HG03095 (cell line): ENCODE measurements around the gene BCAR3.

Experiments
- ATAC-seq: cut with Tn5 transposase; IDR thresholded peaks from one replicate; pipeline ENCODE4 v1.9.1; 2021; ENCODE audit warnings: moderate library complexity; ENCODE audit not compliant: unreplicated experiment

Gene BCAR3

GRCh38 chr1:93617670-93618499 is 63.8 kb downstream of the BCAR3 start:
- ATAC-seq = no peak

DNA sequence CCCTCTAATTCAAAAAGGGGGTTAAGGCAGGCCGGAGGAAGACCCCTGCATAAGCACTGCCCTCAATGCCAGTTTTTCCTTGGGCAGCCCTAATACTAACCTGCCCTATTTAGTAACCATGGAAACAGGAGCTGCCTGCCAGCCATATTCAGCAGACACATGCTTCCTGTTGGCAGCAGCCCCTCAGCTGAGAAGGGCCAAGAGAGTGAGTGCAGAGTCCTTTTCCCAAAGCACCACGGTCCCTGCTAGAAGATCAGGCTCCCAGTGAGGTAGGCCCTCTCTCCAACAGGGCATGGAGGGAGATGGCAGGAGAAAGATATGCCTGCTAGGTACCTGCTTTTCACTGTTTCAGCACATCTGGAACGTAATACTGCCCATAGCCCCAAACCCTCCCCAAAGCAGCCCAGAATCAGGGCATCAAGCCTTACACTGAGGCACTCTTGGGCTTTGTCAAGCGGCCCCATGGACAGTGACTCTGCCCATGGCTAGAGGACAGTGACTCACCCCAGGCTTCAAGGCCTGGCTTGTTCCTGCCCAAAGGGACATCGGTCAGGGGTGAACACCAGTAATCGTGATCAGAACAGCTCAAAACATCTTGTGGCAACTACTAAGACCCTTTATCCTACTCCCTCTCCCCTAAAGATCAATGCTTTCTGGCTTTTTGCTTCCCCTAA is 64.5 kb downstream of the BCAR3 start:
- no peak for ATAC-seq

DNA sequence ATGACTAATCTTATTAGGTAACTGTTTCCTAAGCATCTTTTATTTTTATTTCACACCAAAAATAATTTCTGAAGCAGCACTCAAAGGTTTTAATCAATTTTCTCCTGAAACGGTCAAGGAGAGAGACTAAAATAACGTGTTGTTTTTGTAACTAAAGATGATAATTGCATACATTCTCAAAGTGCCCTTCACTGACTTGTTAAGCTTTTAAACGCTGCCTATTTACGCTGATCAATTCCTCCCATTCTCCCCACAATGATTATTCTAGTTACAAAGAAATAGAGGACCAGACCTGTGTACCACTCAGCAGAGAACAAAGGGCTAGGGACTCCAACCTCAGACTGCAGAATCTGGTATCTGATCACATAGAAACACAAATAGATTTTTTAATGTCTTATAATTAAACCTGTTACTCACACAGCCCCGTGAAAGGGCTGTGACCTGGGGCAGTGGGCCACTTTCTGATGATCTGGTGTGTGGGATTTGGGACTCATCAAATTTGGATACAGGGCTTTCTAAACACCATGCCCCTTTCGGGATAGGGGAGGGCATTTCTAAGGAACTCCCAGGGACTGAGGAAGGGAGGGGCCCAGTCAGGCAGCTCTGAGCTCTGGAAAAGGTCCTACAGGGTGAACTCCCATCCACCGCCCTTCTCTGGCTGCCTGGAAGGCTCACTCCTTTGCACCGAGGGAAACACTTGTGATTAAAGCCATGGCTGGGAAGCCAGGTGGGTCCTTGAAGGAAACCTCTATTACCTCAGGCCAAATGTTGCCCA is 65.2 kb downstream of the BCAR3 start:
- ATAC-seq = no peak

GRCh38 chr1:93615582-93616150 is 66.0 kb downstream of the BCAR3 start:
- ATAC-seq = peak; percentile 64

DNA sequence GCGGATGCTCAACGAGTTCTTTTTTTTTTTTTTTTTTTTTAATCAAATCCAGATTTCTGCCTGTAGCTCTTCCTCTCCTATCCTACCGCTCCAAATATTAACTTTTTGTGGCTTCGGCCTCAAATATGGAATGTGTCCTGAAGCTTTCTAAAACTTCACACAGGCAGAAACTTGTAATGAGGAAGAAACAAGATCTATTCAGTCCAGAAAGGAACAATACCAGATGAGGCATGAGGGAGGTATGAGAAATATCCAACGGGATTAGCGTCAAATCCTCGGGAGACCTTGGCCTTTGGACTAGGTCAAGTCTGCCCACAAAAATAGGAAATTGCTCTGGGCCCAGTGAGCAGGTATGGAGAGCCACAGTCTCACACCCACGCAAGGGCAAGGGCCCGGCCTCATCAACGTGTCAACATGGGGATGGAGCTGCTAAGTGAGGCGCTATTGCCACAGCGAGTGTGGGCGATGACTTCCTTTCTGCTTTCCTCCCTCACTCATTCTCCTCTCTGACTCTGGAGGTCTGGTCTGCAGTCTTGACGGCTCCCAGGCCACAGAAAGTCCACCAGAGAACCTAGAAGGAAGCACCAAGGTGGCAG is 66.6 kb downstream of the BCAR3 start:
- peak; percentile 51 for ATAC-seq

DNA sequence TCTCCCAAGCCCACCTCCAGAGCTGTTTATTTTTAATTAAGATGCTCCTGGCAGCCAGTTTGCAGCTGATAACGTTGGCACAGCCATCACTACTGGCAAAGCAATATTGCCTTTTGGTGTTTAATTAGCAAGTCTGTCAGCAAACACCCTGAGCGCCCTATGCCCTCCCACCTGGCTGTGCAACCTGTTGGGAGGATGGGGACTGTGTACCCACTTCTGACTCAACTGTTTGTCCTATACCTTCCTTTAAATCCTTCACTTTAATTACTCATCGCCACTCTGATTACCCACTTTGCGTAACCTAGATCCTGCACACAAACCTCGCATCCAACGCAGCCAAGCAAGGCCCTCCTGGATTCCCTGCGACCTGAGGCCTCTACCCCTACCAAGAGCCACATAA is 67.1 kb downstream of the BCAR3 start:
- ATAC-seq = no peak

GRCh38 chr1:93613898-93614297 is 67.7 kb downstream of the BCAR3 start:
- no peak for ATAC-seq

GRCh38 chr1:93612510-93612909 is 69.1 kb downstream of the BCAR3 start:
- ATAC-seq = no peak

DNA sequence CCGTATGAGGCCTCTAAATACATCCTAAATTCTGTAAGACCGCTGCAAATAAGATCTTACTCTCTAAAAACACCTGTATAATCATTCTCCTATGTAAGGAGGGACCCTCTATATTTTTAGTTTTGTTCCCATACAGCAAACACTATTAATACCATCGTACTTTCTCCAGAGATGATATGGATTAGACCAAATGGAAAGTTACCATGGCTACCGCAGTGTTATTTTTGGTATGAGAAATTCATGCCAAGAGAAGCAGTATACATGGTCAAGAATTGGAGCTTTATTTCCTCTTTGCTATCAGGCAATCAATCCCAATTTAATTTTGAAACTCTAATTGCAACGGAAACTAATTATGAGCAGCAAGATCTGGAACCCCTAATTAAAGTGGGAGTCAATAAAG is 70.0 kb downstream of the BCAR3 start:
- no peak for ATAC-seq

- no peak for ATAC-seq
Measured at GRCh38 chr1:93609536-93609935, 72.1 kb downstream of the BCAR3 start.

DNA sequence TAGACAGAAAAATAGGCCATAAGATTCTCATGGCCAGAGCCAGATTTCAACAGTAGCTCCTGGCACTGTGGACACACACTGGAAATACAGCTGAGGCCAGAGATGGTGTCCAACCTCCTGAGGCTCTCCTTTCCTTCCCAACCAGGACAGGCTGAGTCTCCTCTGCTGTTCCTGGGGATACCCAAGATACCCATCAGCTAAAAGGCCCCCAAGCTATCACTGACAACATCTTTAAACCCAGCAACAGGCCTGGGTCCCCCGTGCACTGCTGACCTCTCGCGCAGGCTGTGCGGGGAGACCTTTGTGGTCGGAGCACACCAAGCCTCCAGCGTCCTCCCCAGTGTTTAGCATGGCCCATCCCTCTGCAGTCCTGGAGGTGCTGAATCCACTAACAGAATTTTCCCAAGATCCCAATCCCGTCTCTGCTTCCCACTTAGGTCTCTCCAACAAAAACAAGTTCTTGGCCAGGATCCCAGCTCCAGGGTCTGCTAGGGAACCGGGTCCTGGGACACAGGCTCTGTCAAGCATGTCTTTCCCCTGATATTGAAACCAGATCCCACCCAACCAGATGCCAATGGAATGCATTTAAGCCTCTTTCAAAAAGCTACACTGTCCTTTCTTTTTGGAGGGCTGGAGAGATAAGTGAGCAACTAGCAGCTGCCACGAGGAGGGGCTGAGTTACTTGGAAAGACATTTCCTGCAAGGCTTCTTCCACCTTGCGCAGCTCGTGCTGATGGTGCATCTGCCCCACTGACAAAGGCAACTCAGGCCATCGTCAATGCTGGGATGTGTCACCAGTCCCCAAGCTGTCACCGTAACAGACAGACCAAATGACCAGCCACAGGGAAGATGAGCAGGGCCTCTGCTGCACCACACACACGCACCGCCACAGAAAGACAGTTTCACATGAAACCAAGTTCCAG is 73.2 kb downstream of the BCAR3 start:
- ATAC-seq = peak; percentile 13

DNA sequence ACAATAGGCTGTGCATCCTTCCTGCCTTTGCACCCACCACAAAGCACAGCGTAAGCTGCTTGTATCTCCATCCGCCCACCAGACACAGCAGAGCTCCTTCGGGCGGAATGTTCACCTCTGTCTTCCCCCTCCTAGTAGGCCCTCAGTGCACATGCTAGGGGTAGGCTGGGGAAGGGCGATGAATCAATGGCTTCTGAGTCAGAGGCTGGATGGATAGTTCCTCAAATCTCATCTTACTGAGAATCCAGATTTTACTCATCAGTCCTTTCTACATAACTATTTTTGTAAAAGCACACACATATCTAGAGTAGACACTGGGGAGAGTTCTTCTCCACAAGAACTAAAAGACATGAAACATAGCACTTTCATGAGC is 73.8 kb downstream of the BCAR3 start:
- peak; percentile 91 for ATAC-seq

GRCh38 chr1:93605812-93606512 is 75.7 kb downstream of the BCAR3 start:
- ATAC-seq = no peak

DNA sequence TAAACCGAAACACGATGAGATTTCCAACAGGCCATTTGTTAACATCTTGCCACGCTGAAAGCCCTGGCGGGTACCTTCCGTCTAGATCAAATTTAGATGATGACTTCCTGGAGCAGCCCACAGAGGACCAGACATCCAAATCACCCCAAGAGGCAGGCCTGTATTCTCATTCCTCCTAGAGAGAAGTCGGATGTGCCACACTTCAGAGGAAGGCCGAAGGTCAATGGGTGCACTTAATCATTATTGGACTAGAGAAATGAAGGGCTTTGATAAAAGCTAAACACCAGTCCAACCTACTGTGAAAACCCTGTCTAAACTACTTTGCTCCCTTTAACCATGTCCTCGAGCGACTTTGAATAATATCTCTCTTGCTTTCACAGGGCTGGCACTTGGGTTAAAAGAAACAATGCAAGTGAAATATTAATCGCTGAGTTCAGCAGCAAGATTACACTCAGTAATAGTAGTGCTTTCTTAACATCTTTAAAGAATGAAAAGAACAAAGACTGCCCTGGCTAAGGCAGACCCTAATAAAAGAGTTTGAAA is 76.5 kb downstream of the BCAR3 start:
- ATAC-seq = no peak

GRCh38 chr1:93604411-93604810 is 77.2 kb downstream of the BCAR3 start:
- ATAC-seq = no peak

DNA sequence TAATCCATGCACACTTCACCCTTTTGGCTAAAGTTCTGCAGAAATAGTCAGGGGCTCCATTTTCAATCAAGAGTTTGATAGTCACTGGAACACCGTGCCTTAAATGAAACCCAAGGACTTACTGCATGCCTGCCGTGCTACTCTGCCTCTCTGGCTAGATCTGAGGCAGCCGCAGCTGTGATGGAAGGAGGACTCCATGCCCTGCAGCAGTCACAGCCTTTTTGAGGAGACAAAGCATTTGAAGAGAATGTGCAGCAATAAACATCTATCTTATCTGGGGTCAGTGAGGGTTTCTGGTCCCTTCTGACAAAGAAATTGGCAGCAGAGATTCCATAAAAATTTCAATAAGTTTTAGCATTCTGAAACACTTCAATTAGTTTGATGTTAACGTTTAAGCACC is 78.0 kb downstream of the BCAR3 start:
- no peak for ATAC-seq

- no peak for ATAC-seq
Measured at GRCh38 chr1:93603106-93603505, 78.5 kb downstream of the BCAR3 start.

DNA sequence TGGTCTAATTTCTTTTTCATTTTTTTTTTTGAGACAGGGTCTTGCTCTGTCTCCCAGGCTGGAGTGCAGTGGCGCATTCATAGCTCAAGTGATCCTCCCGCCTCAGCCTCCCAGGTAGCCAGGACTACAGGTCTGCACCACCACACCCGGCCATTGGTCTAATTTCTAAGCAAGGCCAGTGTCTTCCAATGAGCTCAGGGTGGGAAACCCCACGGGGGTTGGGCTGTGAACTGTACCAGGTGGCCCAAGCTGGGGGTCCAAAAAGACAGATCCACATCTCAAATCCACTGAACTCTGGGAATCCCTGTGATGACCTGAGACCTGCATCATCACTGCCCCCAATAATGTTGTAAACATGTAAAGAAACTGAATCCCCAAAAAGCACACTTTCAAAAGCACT is 79.5 kb downstream of the BCAR3 start:
- no peak for ATAC-seq

DNA sequence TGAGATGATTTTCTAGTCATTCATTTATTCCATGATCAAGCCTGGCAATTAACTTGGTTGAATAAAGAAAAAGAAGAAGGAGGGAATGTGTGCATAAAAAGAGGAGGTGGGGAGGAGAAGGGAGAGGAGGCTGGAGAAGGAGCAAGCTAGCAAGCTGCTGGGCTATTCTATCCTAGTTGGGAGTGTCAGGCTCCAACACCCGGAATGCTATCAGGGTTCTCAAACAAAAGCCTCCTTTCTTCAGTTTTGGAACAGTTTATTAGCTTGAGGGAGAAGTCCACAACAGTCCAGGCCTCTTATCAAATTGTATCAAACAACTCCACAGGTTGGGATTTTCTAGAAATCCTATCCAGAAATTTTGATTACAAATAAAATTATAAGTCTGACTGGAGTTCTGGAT is 80.0 kb downstream of the BCAR3 start:
- ATAC-seq = no peak
